ENCODE results near the gene TRAF5.
"Not testable (repeated sequence)": the region's sequence is repeated elsewhere in the genome, so short reads cannot be mapped to it uniquely, and the experiment has no call there.

The TRAF5 gene

GRCh38 chr1:211393203-211393602 lies 66.6 kb downstream of the TRAF5 start:
- H3K4me3 ChIP-seq (ENCODE audit: low read depth, low read length) = no peak overlapping the region
- no peak for TF ChIP-seq CTCF (IDR thresholded peaks at IDR 0.05; ENCODE audit: low read depth, low read length)

GRCh38 chr1:211398266-211398930 lies 71.8 kb downstream of the TRAF5 start:
- not testable (repeated sequence) for H3K4me3 ChIP-seq (ENCODE audit: low read depth, low read length)

- H3K4me3 ChIP-seq (ENCODE audit: low read depth, low read length) = not testable (repeated sequence)
Observed at GRCh38 chr1:211399851-211400393, 73.3 kb downstream of the TRAF5 start.

- H3K4me3 ChIP-seq (ENCODE audit: low read depth, low read length) = not testable (repeated sequence)
Observed at GRCh38 chr1:211401751-211402150, 75.1 kb downstream of the TRAF5 start.

GRCh38 chr1:211406086-211406485 lies 79.5 kb downstream of the TRAF5 start:
- not testable (repeated sequence) for H3K4me3 ChIP-seq (ENCODE audit: low read depth, low read length)

GRCh38 chr1:211407749-211408148 lies 81.1 kb downstream of the TRAF5 start:
- not testable (repeated sequence) for H3K4me3 ChIP-seq (ENCODE audit: low read depth, low read length)

GRCh38 chr1:211411639-211412038 lies 85.0 kb downstream of the TRAF5 start:
- H3K4me3 ChIP-seq (ENCODE audit: low read depth, low read length) = no peak overlapping the region
- no peak for TF ChIP-seq CTCF (IDR thresholded peaks at IDR 0.05; ENCODE audit: low read depth, low read length)

GRCh38 chr1:211415700-211416099 lies 89.1 kb downstream of the TRAF5 start:
- TF ChIP-seq CTCF (IDR thresholded peaks at IDR 0.05; ENCODE audit: low read depth, low read length) = no peak
- H3K4me3 ChIP-seq (ENCODE audit: low read depth, low read length) = peak overlapping the region; percentile 32; the same call in 1 of the 2 replicates

GRCh38 chr1:211416246-211416627 lies 89.6 kb downstream of the TRAF5 start:
- H3K4me3 ChIP-seq (ENCODE audit: low read depth, low read length) = peak overlapping the region; percentile 32

GRCh38 chr1:211416628-211417323 lies 90.1 kb downstream of the TRAF5 start:
- peak overlapping the region; percentile 32 for H3K4me3 ChIP-seq (ENCODE audit: low read depth, low read length)

GRCh38 chr1:211420389-211420788 lies 93.8 kb downstream of the TRAF5 start:
- H3K4me3 ChIP-seq (ENCODE audit: low read depth, low read length) = no peak overlapping the region
- TF ChIP-seq CTCF (IDR thresholded peaks at IDR 0.05; ENCODE audit: low read depth, low read length) = no peak

All from WI38 (cell line).